Stimulated activated CD4-positive, alpha-beta T cell treated with anti-CD3 and anti-CD28 coated beads, Interleukin-2, amount 100 ng/mL, for 24 hours (primary cell): ENCODE results near the gene AFF3.

Source experiments
- DNase-seq, 2 donors: peaks; one replicate each; pipeline ENCODE4 v3.0.0-alpha.2; 2020

The AFF3 gene

DNA sequence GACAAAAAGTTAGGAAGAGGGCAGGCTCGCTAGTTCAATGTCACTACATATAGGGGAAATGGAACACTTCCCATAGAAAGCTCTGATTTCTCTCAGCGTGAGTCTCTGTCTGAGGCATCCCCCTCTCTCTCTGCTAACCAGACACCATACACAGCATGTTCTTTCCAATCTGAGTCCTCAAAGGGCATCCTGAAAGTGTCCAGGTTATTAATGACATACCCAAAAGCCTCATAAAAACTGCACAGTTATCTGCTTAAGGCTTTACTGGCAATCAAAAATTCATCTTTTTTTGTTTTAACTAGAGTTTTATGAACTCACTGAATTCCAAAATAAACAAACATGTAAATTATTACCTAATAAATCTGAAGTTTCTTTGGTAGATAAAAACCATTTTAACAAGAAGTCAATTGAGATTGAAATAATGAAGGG, 137.4 kb downstream of the AFF3 start:
- DNase-seq = no peak

- no peak for DNase-seq
These were observed 138.0 kb downstream of the AFF3 start for GRCh38 chr2:100004348-100004884.

- DNase-seq = no peak
These were observed 140.3 kb downstream of the AFF3 start for GRCh38 chr2:100002059-100002458.

DNA sequence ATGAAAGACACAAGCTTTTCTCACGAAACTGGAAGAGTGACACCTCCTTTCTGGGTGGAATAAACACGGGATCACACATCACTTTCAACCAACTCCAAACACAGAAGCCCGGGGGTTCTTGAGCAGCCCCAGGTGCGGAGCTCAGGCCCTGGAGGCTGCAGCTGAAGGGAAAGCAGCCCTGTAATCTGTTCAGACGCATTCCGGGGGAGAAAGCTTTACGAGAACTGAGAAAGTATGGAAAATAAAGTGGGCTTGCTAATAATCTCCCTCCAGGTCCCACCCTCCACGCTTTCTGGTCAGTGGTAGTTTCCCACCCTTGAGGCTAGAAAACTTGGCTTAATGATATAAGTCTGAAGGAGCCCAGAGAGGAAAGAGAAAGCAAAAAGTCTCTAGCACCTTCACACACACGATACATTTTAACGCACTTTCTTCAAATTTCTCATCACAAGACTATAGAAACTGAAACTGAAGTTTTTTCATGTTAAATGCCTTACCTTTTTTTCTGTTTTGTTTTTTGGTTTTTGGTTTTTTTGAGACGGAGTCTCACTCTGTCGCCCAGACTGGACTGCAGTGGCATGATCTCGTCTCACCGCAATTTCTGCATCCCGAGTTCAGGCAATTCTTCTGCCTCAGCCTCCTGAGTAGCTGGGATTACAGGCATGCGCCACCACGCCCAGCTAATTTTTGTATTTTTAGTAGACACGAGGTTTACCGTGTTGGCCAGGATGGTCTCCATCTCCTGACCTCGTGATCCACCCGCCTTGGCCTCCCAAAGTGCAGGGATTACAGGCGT, 141.3 kb downstream of the AFF3 start:
- no peak for DNase-seq

- DNase-seq = no peak
These were observed 143.6 kb downstream of the AFF3 start for GRCh38 chr2:99998651-99999320.

GRCh38 chr2:99989905-99990304, 152.5 kb downstream of the AFF3 start:
- DNase-seq = no peak

DNA sequence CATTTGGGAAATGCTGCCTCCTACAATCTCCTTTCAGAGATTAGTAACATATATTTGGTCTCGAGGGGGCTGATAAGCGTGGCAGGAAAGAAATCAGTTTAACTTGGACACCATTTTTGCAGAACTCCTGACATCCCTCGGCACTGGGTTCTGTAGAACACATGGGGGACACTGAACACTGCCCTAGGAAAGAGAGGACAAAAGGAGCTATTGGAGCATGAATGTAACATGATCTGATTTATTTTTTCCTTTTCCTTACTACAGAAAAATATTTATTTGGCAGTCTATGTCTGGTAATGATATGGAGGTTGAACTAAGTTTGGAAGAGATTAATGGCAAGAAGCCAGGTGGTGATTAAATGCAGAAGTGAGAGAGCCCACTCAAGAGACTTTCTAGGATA, 153.8 kb downstream of the AFF3 start:
- no peak for DNase-seq

- DNase-seq = no peak
These were observed 155.2 kb downstream of the AFF3 start for GRCh38 chr2:99987160-99987559.

DNA sequence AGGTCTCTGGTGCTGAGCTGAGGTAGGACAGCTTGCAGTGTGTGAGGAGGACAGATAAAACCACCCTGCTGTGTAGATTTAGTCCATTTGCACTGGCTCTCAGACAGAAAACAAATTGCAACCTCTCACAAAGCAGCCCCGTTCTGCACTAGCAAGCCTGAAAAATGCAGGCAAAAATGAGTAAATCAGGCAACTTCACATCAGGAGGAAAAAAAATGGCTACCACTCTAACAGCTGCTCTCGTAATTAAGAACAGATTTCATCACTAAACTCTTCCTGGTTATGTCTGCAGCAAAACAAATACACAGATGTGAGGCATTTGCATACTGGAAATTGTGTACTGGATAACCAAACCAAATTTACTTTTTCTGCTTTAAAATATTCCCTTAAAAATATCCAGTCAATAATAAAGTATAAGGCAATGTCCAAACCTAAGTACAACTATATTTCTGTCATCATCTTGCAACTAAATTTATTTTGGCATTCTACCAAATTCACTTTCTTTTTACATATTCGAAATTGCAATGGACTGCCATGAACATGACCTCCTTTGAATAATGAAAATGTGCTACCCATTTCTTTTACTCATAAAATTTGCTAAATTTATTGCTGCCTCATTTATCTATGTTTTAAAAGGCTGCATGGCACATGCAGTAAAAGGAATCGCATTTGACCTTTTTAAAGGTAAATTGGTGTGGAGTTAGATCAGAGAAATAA, 157.4 kb downstream of the AFF3 start:
- no peak for DNase-seq

GRCh38 chr2:99982744-99983143, 159.6 kb downstream of the AFF3 start:
- DNase-seq = no peak

- DNase-seq = no peak
These were observed 160.6 kb downstream of the AFF3 start for GRCh38 chr2:99981840-99982239.

DNA sequence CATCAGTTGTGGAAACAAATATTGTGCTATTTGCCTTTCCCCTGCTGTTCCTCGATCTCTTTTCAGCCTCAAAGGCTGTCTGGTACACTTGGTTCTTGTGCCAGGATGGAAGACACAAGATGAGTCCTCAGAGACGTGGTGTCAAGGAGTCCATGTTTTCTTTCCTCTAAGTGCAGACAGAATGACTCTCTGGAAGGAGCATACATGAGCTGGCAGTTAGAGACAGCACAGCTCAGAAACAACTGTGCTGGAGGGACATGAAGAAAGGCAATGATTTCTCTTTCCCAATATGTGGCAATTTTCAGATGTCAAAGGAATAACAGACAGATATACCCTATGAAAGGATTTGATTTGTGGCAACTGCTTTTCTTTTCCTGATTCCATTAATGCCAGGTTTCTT, 162.2 kb downstream of the AFF3 start:
- DNase-seq = no peak

GRCh38 chr2:99977966-99978365, 164.4 kb downstream of the AFF3 start:
- DNase-seq = no peak

DNA sequence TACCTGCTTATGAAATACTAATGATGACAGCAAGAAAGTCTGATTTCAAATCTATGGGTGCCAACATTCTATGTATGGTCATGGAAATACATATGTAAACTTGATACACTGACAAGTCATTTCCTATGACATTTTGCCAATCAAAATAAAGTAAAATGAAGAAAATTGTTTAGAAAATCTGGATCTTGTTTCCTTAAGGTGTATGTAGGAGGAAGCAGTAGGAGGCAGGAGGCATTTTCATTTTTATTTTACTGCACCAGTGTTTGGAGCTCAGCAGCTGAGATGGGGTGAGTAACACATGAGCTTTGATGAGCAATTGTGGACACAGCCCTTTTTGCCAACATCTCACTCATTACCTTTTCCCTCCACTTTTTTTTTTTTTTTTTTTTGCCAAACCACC, 167.0 kb downstream of the AFF3 start:
- no peak for DNase-seq

GRCh38 chr2:99974682-99975375, 167.6 kb downstream of the AFF3 start:
- no peak for DNase-seq

DNA sequence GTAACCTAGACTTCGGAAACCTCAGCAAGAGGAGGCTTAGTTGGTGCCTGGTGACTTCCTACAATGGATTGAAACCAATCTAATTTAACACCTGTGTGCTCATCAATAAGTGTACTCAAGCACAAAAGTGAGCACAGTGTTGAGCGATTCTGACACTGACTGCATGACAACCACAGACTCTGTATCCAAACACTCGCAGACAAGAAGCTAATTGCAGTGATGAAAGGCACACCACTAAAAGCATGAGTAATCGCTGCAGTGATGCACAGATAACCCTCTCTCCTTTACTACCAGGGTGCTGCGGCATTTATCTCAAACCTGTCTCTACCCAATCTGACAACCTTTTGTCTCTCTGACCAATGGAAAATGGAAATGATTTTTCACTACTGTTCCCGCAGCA, 168.1 kb downstream of the AFF3 start:
- no peak for DNase-seq

DNA sequence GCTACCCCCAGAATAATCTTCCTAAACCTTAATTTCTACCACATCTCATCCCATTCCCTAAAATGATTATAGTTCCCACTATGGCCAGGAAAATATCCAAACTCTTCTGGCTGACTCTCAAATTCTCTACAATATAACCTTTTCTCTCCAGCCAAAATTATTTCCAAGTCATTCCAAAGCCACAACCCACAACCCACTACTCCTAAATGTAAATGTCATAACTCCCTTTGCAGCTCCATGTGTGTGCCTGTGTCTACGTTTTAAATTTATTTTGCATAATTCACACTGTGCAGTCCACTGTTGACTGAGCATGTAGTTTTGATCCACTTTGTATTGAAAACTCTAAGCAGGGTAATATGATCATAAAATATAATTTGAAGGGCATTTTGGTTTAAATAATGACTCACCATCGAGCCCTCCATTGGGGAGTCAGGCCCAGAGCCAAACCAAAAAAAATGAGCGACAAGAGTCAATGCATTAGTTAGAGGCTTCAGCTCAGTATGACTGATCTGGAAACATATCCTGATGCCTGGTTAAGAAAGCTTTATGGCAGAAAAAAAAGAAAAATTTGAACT, 171.0 kb downstream of the AFF3 start:
- no peak for DNase-seq

DNA sequence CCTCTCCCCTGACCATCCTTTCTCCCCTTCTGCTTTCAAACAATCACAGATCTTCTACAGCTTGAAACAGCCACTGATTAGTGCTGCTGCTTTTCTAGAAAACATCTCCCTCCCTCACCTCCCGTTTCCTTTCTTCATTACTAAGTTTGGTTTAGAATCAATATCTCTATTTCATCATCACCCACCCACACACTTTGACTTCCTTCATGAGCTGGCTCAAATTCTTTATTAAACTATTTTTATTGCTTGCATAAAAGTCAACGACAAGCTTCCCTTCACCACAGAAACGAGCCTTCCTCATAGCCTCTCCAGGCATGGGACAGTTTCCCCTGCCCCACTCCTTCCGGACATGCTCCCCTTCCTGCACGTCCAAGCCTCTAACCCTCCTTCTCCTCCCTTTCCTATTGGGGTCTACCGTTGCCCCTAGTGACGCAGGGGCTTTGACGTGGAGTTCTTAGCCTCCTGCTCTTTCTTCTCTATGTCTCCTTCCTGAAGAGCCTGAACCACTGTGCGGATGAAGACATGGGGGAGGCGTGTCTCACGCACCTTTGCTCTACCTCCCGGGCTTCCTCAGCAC, 172.0 kb downstream of the AFF3 start:
- no peak for DNase-seq

- no peak for DNase-seq
These were observed 181.0 kb downstream of the AFF3 start for GRCh38 chr2:99961196-99961913.

DNA sequence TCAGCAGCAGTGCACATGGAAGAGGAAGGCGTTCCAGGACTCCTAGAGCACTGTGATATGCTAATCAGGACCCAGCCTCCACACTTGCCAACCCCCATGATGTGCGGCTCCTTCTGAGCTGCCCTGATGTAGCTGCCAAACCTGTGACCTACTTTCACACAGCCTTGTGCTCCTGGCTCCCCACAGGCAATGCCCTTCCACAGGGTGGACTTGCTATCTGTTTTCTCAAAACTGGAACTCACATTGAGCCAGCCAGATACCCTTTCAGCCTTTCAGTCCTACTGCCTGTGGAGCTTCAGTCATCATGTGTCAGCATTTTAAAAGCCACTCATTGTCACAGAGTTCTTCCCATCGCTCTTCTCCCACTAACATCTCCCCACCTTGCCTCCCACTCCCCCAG, 181.6 kb downstream of the AFF3 start:
- no peak for DNase-seq

- no peak for DNase-seq
These were observed 182.1 kb downstream of the AFF3 start for GRCh38 chr2:99960291-99960690.
